CD14-positive monocyte (primary cell): ENCODE results near the gene FBXW7. TPM values are rescaled to one million over a fixed set of nuclear protein-coding genes. Genes with fewer than 3 reads are reported as not detected.

Experiments
- DNase-seq, 3 donors: peaks; one replicate each; pipeline ENCODE4 v3.0.0-alpha.2; 2011 to 2022
- H2AFZ ChIP-seq: 2 replicates; pipeline ENCODE4 v1.6.0; 2012; ENCODE audit warnings: mild to moderate bottlenecking, low read depth, low read length, inconsistent platforms; ENCODE audit not compliant: insufficient read depth, poor library complexity, severe bottlenecking
- H3K27ac ChIP-seq, 2 donors: 1 replicate in 1 of 2; 2 replicates in 1 of 2; pipeline ENCODE4 v1.5.1; 2012 to 2013; ENCODE audit warnings: low read length in 2 of 2, control low read depth in 1 of 2, inconsistent platforms in 1 of 2, low read depth in 1 of 2, mild to moderate bottlenecking in 1 of 2
- H3K27me3 ChIP-seq, 2 donors: one replicate each; pipeline versions ENCODE4 v1.6.0 to v1.6.1; 2011 to 2013; ENCODE audit warnings: low read length in 2 of 2; ENCODE audit not compliant: control insufficient read depth in 2 of 2, insufficient read depth in 2 of 2
- H3K36me3 ChIP-seq, 2 donors: replicated peaks in 1 of 2; 1 replicate in 1 of 2; 2 replicates in 1 of 2; pipeline versions ENCODE4 v1.5.1 to v1.6.1; 2012 to 2013; ENCODE audit warnings: low read length in 2 of 2, control low read depth in 1 of 2, inconsistent platforms in 1 of 2, mild to moderate bottlenecking in 1 of 2; ENCODE audit not compliant: insufficient read depth in 2 of 2, control insufficient read depth in 1 of 2
- H3K4me1 ChIP-seq, 2 donors: 1 replicate in 1 of 2; 2 replicates in 1 of 2; pipeline versions ENCODE4 v1.5.1 to v1.6.1; 2012 to 2013; ENCODE audit warnings: low read length in 2 of 2, control low read depth in 1 of 2, inconsistent platforms in 1 of 2, mild to moderate bottlenecking in 1 of 2, moderate library complexity in 1 of 2; ENCODE audit not compliant: insufficient read depth in 2 of 2, control insufficient read depth in 1 of 2
- H3K4me2 ChIP-seq: replicated peaks from 2 replicates; pipeline ENCODE3; 2012; ENCODE audit warnings: low read length, moderate library complexity, mild to moderate bottlenecking; ENCODE audit not compliant: poor library complexity, severe bottlenecking; ENCODE audit errors: extremely low read depth
- H3K4me3 ChIP-seq, 3 experiments: fragments of 200-600 bp in 1 of 3; sonication (generic) in 1 of 3; replicated peaks in 1 of 3; 1 replicate in 2 of 3; 2 replicates in 1 of 3; pipeline ENCODE4 v1.5.1; 2011 to 2013; ENCODE audit warnings: low read length in 3 of 3, mild to moderate bottlenecking in 3 of 3, control low read depth in 2 of 3, low read depth in 2 of 3, inconsistent platforms in 1 of 3, moderate library complexity in 1 of 3
- H3K79me2 ChIP-seq: 2 replicates; pipeline ENCODE4 v1.6.0; 2012; ENCODE audit warnings: mild to moderate bottlenecking, control low read depth, inconsistent platforms, low read length, moderate library complexity; ENCODE audit not compliant: insufficient read depth
- H3K9ac ChIP-seq: 2 replicates; pipeline ENCODE4 v1.6.0; 2017; ENCODE audit warnings: low read length, mild to moderate bottlenecking; ENCODE audit not compliant: insufficient read depth, poor library complexity, severe bottlenecking
- H3K9me3 ChIP-seq, 2 donors: replicated peaks in 1 of 2; 1 replicate in 1 of 2; 2 replicates in 1 of 2; pipeline versions ENCODE4 v1.5.1 to v1.6.1; 2012 to 2013; ENCODE audit warnings: low read length in 2 of 2, control low read depth in 1 of 2; ENCODE audit not compliant: control insufficient read depth in 1 of 2, insufficient read depth in 1 of 2
- H4K20me1 ChIP-seq: 2 replicates; pipeline ENCODE4 v1.6.0; 2012; ENCODE audit warnings: mild to moderate bottlenecking, low read length, control low read depth, moderate library complexity; ENCODE audit not compliant: insufficient read depth
- H3K27ac Mint-ChIP-seq, 7 donors: one replicate each; pipeline ENCODE4 v1.8.0; 2020; ENCODE audit warnings: mild to moderate bottlenecking in 7 of 7, mixed read lengths in 7 of 7, moderate library complexity in 6 of 7, inconsistent platforms in 2 of 7
- H3K27me3 Mint-ChIP-seq, 3 donors: one replicate each; pipeline ENCODE4 v1.8.0; 2021 to 2022; ENCODE audit warnings: low read depth in 3 of 3, mild to moderate bottlenecking in 3 of 3, mixed read lengths in 3 of 3, moderate library complexity in 3 of 3, inconsistent platforms in 1 of 3
- H3K36me3 Mint-ChIP-seq, 2 donors: one replicate each; pipeline ENCODE4 v1.8.0; 2020; ENCODE audit warnings: mixed read lengths in 2 of 2, inconsistent platforms in 1 of 2, mild to moderate bottlenecking in 1 of 2
- H3K4me1 Mint-ChIP-seq: one replicate; pipeline ENCODE4 v1.8.0; 2020; ENCODE audit warnings: mild to moderate bottlenecking, mixed read lengths
- H3K4me3 Mint-ChIP-seq, 2 donors: one replicate each; pipeline ENCODE4 v1.8.0; 2020; ENCODE audit warnings: mild to moderate bottlenecking in 2 of 2, mixed read lengths in 2 of 2, moderate library complexity in 1 of 2
- H3K9me3 Mint-ChIP-seq, 7 donors: one replicate each; pipeline ENCODE4 v1.8.0; 2020 to 2022; ENCODE audit warnings: mixed read lengths in 7 of 7, mild to moderate bottlenecking in 6 of 7, moderate library complexity in 6 of 7, inconsistent platforms in 2 of 7
- WGBS: methylation state at CpG from one replicate; pipeline ENCODE4 v1.1.5; 2013; ENCODE audit warnings: missing lambda C conversion rate; ENCODE audit not compliant: insufficient coverage; 5-methylcytosine and 5-hydroxymethylcytosine counted together
- intact Hi-C, 2 donors: fragments of 100-400 bp; cut with micrococcal nuclease; formaldehyde crosslinking; loops; one replicate each; pipeline versions ENCODE4 v1.15.0 to v1.15.1; 2023
- polyA plus RNA-seq, 3 donors: library from polyadenylated mRNA; depleted of rRNA in 1 of 3; unstranded in 2 of 3; stranded (reverse) in 1 of 3; fragments of 300-500 nt in 2 of 3; fragments of >200 nt in 1 of 3; fragmentation: Illumina TruSeq in 2 of 3; gene quantifications; 1 replicate in 2 of 3; 2 replicates in 1 of 3; pipeline ENCODE4 v1.2.3, GENCODE V29; 2012 to 2021
- TF ChIP-seq, protein P1 (sequence below): fragments of 200-600 bp; IDR thresholded peaks from one replicate; pipeline ENCODE4 v1.8.0; 2022; ENCODE audit warnings: antibody characterized with exemption, mild to moderate bottlenecking

The FBXW7 gene
- polyA plus RNA-seq, 3 donors: 25.1 to 44.9 (median 35.6) TPM

DNA sequence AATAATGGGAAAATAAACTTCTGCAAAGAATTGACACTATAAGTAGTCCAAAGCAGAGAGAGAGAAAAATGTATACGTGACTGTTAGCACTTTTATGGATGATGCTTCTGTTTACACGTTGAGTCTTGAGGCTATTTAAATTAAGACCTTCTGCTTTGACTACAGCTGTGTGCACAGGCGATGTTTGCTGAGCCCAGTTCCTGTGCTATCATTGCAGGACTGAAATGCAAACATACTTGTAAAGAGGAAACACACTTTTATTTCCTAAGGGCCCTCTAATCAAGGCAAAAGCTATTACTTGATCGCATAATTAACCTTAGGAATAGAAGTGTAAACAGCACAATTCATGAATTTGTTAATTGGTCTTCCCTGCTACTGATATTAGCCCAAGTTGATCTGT lies 226.9 kb downstream of the FBXW7 start:
- Mint-ChIP-seq H3K27ac (no peak overlapping the region), H3K27me3 (peaks cover 0 to 5% (median 2%) of the 10 kb centered on the region in 3 donors), H3K9me3 (peaks cover 0 to 3% (median 0%) of the 10 kb centered on the region in 7 donors), H3K36me3 (no peaks in the 10 kb centered on the region), H3K4me3 (no peak overlapping the region), H3K4me1 (no peaks in the 10 kb centered on the region)
- WGBS: 67% methylated on average over 1 of the region's 4 CpGs
- Histone ChIP-seq H2AFZ (no peak overlapping the region), H3K9ac (no peak overlapping the region), H3K36me3 (no peaks in the 10 kb centered on the region), H3K4me1 (no peaks in the 10 kb centered on the region), H3K4me3 (no peak overlapping the region), H3K9me3 (no peaks in the 10 kb centered on the region), H3K27ac (no peak overlapping the region), H3K4me2 (no peak overlapping the region), H3K27me3 (no peaks in the 10 kb centered on the region), H4K20me1 (no peaks in the 10 kb centered on the region), H3K79me2 (no peaks in the 10 kb centered on the region)
- intact Hi-C loops: no loop called here
- no peak for DNase-seq
- TF ChIP-seq, protein P1, sequence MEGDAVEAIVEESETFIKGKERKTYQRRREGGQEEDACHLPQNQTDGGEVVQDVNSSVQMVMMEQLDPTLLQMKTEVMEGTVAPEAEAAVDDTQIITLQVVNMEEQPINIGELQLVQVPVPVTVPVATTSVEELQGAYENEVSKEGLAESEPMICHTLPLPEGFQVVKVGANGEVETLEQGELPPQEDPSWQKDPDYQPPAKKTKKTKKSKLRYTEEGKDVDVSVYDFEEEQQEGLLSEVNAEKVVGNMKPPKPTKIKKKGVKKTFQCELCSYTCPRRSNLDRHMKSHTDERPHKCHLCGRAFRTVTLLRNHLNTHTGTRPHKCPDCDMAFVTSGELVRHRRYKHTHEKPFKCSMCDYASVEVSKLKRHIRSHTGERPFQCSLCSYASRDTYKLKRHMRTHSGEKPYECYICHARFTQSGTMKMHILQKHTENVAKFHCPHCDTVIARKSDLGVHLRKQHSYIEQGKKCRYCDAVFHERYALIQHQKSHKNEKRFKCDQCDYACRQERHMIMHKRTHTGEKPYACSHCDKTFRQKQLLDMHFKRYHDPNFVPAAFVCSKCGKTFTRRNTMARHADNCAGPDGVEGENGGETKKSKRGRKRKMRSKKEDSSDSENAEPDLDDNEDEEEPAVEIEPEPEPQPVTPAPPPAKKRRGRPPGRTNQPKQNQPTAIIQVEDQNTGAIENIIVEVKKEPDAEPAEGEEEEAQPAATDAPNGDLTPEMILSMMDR: no peak

DNA sequence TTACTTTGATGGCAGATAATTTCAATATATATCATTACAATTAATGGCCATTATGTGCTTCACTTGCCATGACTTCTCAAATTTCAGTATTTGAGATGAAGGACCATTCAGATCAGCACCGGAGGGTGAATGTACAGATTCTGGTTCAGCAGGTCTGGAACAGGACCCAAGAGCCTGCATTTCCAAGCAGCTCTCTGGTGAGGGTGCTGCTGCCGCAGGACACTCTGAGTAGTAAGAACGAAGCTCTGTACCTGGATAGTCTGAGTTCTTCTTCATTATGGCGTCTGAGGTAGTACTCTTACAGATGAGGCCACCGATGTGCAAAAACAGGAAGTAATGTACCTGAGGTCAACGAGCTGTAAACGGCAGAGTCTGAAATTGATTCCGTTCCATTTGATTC lies 228.2 kb downstream of the FBXW7 start:
- 87% methylated on average over 6 of the region's 8 CpGs for WGBS
- TF ChIP-seq, protein P1: no peak
- H3K27me3 ChIP-seq: no peaks in the 10 kb centered on the region

More for the DNA sequence above, 228.2 kb downstream of the FBXW7 start:
- H3K36me3 Mint-ChIP-seq: no peaks in the 10 kb centered on the region
- Histone ChIP-seq H3K4me2 (no peak overlapping the region), H3K9me3 (no peaks in the 10 kb centered on the region), H3K36me3 (no peaks in the 10 kb centered on the region), H2AFZ (no peak overlapping the region), H3K27ac (no peak overlapping the region), H3K79me2 (no peaks in the 10 kb centered on the region), H3K4me3 (no peak overlapping the region), H4K20me1 (no peaks in the 10 kb centered on the region), H3K4me1 (no peaks in the 10 kb centered on the region), H3K9ac (no peak overlapping the region)
- H3K27me3 Mint-ChIP-seq: peaks cover 0 to 1% (median 0%) of the 10 kb centered on the region in 3 donors
- no peak overlapping the region for H3K27ac Mint-ChIP-seq
- H3K4me3 Mint-ChIP-seq: no peak overlapping the region
- DNase-seq: no peak
- intact Hi-C loops: no loop called here
- H3K4me1 Mint-ChIP-seq: no peaks in the 10 kb centered on the region
- peaks cover 0 to 3% (median 0%) of the 10 kb centered on the region in 7 donors for H3K9me3 Mint-ChIP-seq
